BJ (cell line): ENCODE data around the gene TOM1. TPM values are rescaled to one million over a fixed set of nuclear protein-coding genes. Genes with fewer than 3 reads are reported as not detected.
"Not testable (repeated sequence)": the region's sequence is repeated elsewhere in the genome, so short reads cannot be mapped to it uniquely, and the experiment has no call there.

Experiments used
- CTCF ChIA-PET: fragments of 350-600 bp; formaldehyde crosslinking; extraction: SDS; loops from one replicate; lab custom pipeline; 2021; ENCODE audit warnings: antibody characterized with exemption, inconsistent platforms; lab: Yijun Ruan, JAX
- POLR2A ChIA-PET: fragments of 300-600 bp; sonication (Branson Sonifier 250); formaldehyde crosslinking; extraction: SDS; loops from one replicate; lab custom pipeline; 2021; ENCODE audit warnings: antibody characterized with exemption; lab: Charles Lee
- DNase-seq: peaks from one replicate; pipeline ENCODE4 v3.0.0-alpha.2; 2011; ENCODE audit warnings: low read depth
- H3K27me3 ChIP-seq: 2 replicates; pipeline ENCODE4 v1.6.0; 2011; ENCODE audit warnings: low read length; ENCODE audit not compliant: control insufficient read depth, insufficient read depth
- H3K36me3 ChIP-seq: 2 replicates; pipeline ENCODE4 v1.5.1; 2011; ENCODE audit warnings: low read length; ENCODE audit not compliant: control insufficient read depth, insufficient read depth
- H3K4me3 ChIP-seq: 2 replicates; pipeline ENCODE4 v1.5.1; 2011; ENCODE audit warnings: low read depth, mild to moderate bottlenecking, control low read depth, low read length
- CTCF ChIP-seq: IDR thresholded peaks from 2 replicates; pipeline ENCODE4 v1.5.1; 2011; ENCODE audit warnings: low read depth, mild to moderate bottlenecking, control low read depth, inconsistent platforms, low read length, moderate library complexity; ENCODE audit not compliant: insufficient read depth
- polyA plus RNA-seq: library from polyadenylated mRNA; depleted of rRNA; stranded (reverse); fragments of >200 nt; gene quantifications from 2 replicates; pipeline ENCODE4 v1.2.3, GENCODE V29; 2011

The TOM1 gene
- polyA plus RNA-seq, 1 experiment: 124 TPM

- H3K36me3 ChIP-seq: peaks cover 28% of the 10 kb centered on the region
Measured at GRCh38 chr22:35393116-35394010, 93.7 kb downstream of the TOM1 start.

GRCh38 chr22:35394011-35394312 lies 94.3 kb downstream of the TOM1 start:
- Histone ChIP-seq H3K36me3 (peaks cover 26% of the 10 kb centered on the region), H3K4me3 (no peak overlapping the region), H3K27me3 (no peaks in the 10 kb centered on the region)
- no peak for TF ChIP-seq CTCF
- CTCF ChIA-PET: interaction anchor here (1.0 to 1.1 kb wide), 2 partner anchors 8 to 13 kb away, joined by 3 to 6 read pairs; partner anchors contain the start of gene HMOX1
- DNase-seq: no peak
- POLR2A ChIA-PET: no interaction called here

More at GRCh38 chr22:35393116-35394010, 93.7 kb downstream of the TOM1 start:
- no peaks in the 10 kb centered on the region for H3K27me3 ChIP-seq
- ChIA-PET CTCF (interaction anchor here (1.0 to 1.1 kb wide), 3 partner anchors 8 to 33 kb away, joined by 3 to 6 read pairs (median 3); partner anchors contain the start of gene HMOX1), POLR2A (no interaction called here)
- DNase-seq: no peak
- TF ChIP-seq CTCF: no peak
- no peak overlapping the region for H3K4me3 ChIP-seq

- TF ChIP-seq CTCF: no peak
- POLR2A ChIA-PET: no interaction called here
- Histone ChIP-seq H3K36me3 (peaks cover 22% of the 10 kb centered on the region), H3K4me3 (no peak overlapping the region), H3K27me3 (no peaks in the 10 kb centered on the region)
- DNase-seq: no peak
- CTCF ChIA-PET: no interaction called here
Measured at GRCh38 chr22:35394810-35395563, 95.3 kb downstream of the TOM1 start.

GRCh38 chr22:35396622-35397021 lies 96.9 kb downstream of the TOM1 start:
- H3K36me3 ChIP-seq: peaks cover 14% of the 10 kb centered on the region
- POLR2A ChIA-PET, H3K4me3 ChIP-seq, H3K27me3 ChIP-seq, DNase-seq: not testable (repeated sequence)
- CTCF ChIA-PET: interaction anchor here (0.8 to 0.9 kb wide), 2 partner anchors 13 to 187 kb away, joined by 3 to 4 read pairs; no protein-coding TSS in a partner anchor

GRCh38 chr22:35397095-35397904 lies 97.6 kb downstream of the TOM1 start:
- Histone ChIP-seq H3K27me3 (no peaks in the 10 kb centered on the region), H3K36me3 (peaks cover 12% of the 10 kb centered on the region), H3K4me3 (no peak overlapping the region)
- CTCF ChIA-PET: interaction anchor here (0.8 to 0.9 kb wide), 3 partner anchors 13 to 186 kb away, joined by 3 to 4 read pairs (median 3); no protein-coding TSS in a partner anchor
- DNase-seq: no peak
- POLR2A ChIA-PET: no interaction called here
- no peak for TF ChIP-seq CTCF
